ENCODE results near the gene ROBO1. TPM values are rescaled to one million over a fixed set of nuclear protein-coding genes. Genes with fewer than 3 reads are reported as not detected.

The ROBO1 gene
- total RNA-seq, 1 donor from 2014 or later: 43.7 TPM

DNA sequence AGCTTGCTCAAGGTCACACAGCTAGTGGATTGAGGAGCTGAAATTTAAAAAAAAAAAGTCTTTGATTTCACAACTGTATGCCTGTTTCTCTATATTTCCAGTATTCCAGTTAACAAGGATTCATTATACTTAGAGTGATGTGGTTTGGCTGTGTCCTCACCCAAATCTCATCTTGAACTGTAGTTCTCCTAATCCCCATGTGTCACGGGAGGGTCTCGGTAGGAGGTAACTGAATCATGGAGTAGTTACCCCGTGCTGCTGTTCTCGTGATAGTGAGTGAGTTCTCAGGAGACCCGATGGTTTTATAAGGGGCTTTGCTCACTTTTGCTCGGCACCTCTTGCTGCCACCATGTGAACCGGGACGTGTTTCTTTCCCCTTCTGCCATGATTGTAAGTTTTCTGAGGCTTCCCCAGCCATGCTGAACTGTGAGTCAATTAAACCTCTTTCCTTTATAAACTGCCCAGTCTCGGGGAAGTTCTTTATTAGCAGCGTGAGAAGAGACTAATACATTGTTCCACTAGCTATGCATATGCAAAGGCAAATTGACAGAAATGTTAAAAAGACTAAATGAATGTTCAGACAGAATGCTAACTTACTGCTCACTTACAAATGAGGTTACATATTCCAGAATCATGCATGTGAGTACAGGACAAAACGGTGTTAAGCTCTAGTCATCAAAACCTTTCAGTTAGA is 1101.9 kb downstream of the ROBO1 start:
- Mint-ChIP-seq H3K9me3 (ENCODE audit: low read depth) (no peaks in the 10 kb centered on the region), H3K36me3 (ENCODE audit: low read depth) (peaks cover 1% of the 10 kb centered on the region), H3K27me3 (ENCODE audit: low read depth) (no peaks in the 10 kb centered on the region), H3K27ac (ENCODE audit: unreplicated experiment) (peak overlapping the region; percentile 55), H3K4me1 (ENCODE audit: low read depth) (peaks cover 12% of the 10 kb centered on the region), H3K4me3 (ENCODE audit: unreplicated experiment) (no peak overlapping the region)
- TF ChIP-seq CTCF (IDR thresholded peaks at IDR 0.05): no peak
- no peak for DNase-seq (ENCODE audit: low spot score)

DNA sequence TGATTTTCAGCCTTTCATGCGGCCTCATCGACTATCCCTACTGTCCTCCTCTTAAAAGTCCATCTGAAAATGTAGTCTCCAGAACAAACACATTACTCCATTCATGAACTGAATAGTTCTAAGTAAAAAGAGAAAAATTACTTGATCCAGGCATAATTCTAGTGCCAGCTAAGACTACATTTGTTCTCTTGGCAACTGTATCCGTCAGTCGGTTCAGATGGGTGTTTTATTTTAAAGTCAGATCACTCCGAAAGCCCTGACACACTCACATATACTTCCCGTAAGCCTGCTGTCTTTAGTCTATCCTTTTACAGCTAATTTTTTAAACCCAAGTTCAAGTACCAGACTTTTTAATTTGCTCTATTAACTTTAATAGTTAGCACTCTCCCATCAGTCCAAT is 1102.7 kb downstream of the ROBO1 start:
- H3K27ac Mint-ChIP-seq (ENCODE audit: unreplicated experiment): no peak overlapping the region
- H3K4me1 Mint-ChIP-seq (ENCODE audit: low read depth): peaks cover 12% of the 10 kb centered on the region
- DNase-seq (ENCODE audit: low spot score): no peak
- H3K27me3 Mint-ChIP-seq (ENCODE audit: low read depth): no peaks in the 10 kb centered on the region
- peaks cover 1% of the 10 kb centered on the region for H3K36me3 Mint-ChIP-seq (ENCODE audit: low read depth)
- no peak for TF ChIP-seq CTCF (IDR thresholded peaks at IDR 0.05)
- H3K9me3 Mint-ChIP-seq (ENCODE audit: low read depth): no peaks in the 10 kb centered on the region
- H3K4me3 Mint-ChIP-seq (ENCODE audit: unreplicated experiment): no peak overlapping the region

- no peak for TF ChIP-seq CTCF (IDR thresholded peaks at IDR 0.05)
- DNase-seq (ENCODE audit: low spot score): no peak
- no peak overlapping the region for H3K4me3 Mint-ChIP-seq (ENCODE audit: unreplicated experiment)
- no peak overlapping the region for H3K27ac Mint-ChIP-seq (ENCODE audit: unreplicated experiment)
- H3K4me1 Mint-ChIP-seq (ENCODE audit: low read depth): peaks cover 2% of the 10 kb centered on the region
- H3K9me3 Mint-ChIP-seq (ENCODE audit: low read depth): no peaks in the 10 kb centered on the region
- peaks cover 5% of the 10 kb centered on the region for H3K36me3 Mint-ChIP-seq (ENCODE audit: low read depth)
- H3K27me3 Mint-ChIP-seq (ENCODE audit: low read depth): no peaks in the 10 kb centered on the region
Measured at GRCh38 chr3:78660957-78661356, 1106.8 kb downstream of the ROBO1 start.

DNA sequence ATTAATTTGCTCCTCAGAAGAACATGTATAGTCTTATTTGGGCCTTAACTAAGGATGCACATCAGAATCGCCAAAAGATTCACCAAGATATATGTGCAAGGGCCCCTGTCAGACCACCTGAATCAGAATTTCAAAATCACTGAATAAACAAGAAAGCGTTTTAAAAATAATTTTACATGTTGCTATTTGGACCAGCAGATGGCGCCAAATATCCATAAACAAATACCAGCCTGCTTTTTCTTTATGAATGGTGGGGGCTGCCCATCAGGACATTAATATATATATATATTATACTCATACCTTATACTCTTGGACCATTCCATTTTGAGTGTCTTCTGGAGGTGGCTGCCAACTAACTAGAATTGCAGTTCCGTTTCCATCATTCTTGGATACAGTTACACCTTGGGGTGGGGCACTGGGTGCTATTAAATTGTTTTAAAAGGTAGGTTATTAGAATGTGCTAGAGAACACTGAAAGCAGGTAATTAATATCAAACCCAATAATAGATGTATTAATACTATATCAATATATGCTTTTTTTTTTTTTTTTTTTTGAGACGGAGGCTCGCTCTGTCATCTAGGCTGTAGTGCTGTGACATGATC is 1108.3 kb downstream of the ROBO1 start:
- H3K4me1 Mint-ChIP-seq (ENCODE audit: low read depth): no peaks in the 10 kb centered on the region

DNA sequence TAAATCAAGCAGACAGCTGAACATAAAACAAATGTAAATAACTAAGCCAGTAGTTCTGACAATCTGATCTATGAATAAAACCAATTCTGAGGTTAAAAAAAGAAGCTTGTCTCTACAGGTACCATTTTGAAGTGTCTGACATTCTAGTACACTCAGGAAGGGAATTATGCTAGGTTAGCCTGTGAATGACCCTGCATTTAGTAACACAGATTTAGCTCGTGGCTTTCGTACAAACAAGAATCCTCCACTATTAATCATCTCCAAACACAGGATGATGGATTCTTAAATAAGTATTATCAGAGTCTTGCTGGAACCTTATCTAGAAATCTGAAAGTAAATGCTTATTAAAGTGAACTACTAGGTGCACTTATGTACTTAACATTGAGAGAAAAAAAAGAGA is 1120.1 kb downstream of the ROBO1 start:
- Mint-ChIP-seq H3K36me3 (ENCODE audit: low read depth) (peaks cover 5% of the 10 kb centered on the region), H3K27ac (ENCODE audit: unreplicated experiment) (no peak overlapping the region), H3K27me3 (ENCODE audit: low read depth) (no peaks in the 10 kb centered on the region), H3K4me3 (ENCODE audit: unreplicated experiment) (no peak overlapping the region), H3K4me1 (ENCODE audit: low read depth) (peaks cover 11% of the 10 kb centered on the region), H3K9me3 (ENCODE audit: low read depth) (no peaks in the 10 kb centered on the region)
- no peak for TF ChIP-seq CTCF (IDR thresholded peaks at IDR 0.05)
- no peak for DNase-seq (ENCODE audit: low spot score)

More for the DNA sequence above, 1108.3 kb downstream of the ROBO1 start:
- no peak for DNase-seq (ENCODE audit: low spot score)
- TF ChIP-seq CTCF (IDR thresholded peaks at IDR 0.05): peak; percentile 97
- Mint-ChIP-seq H3K27ac (ENCODE audit: unreplicated experiment) (no peak overlapping the region), H3K36me3 (ENCODE audit: low read depth) (peaks cover 6% of the 10 kb centered on the region), H3K9me3 (ENCODE audit: low read depth) (no peaks in the 10 kb centered on the region), H3K4me3 (ENCODE audit: unreplicated experiment) (no peak overlapping the region), H3K27me3 (ENCODE audit: low read depth) (no peaks in the 10 kb centered on the region)
